ENCODE results near the gene RNF207.

GRCh38 chr1:6197746-6198427, 8.0 kb upstream of the RNF207 start:
- TF ChIP-seq GATA2 (IDR thresholded peaks at IDR 0.05; ENCODE audit: low read depth, low read length): no peak
- no peak for TF ChIP-seq GATA3 (IDR thresholded peaks at IDR 0.05; ENCODE audit: low read depth, low read length)
